ENCODE measurements around the gene POLE. TPM values are rescaled to one million over a fixed set of nuclear protein-coding genes. Genes with fewer than 3 reads are reported as not detected.

The POLE gene
- total and polyA plus RNA-seq, 2 of the 4 experiments (the other 2 are of a cell fraction) = 17.2 to 20.7 TPM

DNA sequence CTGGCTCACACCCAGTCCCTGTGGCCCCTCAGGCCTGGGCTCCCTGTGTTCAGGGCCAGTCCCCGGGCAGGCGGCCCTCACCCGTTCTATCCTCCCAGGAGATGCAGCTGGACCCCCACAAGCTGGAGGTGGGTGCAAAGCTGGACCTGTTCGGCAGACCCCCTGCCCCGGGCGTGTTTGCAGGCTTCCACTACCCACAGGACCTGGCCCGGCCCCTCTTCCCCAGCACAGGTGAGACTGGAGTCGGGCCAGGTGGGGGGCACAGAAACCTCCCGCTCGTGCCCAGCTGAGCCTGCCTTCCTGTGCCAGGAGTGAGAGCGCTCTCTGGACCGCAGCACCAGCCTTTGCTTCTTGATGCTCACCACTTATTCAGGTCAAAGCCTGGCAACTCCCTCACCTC lies 110.4 kb downstream of the POLE start:
- Histone ChIP-seq H2BK15ac (ENCODE audit: low read depth, low read length) (no peak overlapping the region), H4K91ac (ENCODE audit: insufficient read depth, low read depth, low read length) (no peak overlapping the region), H3K27ac (ENCODE audit: insufficient read depth, low read length) (no peak overlapping the region), H3K36me3 (ENCODE audit: control insufficient read depth, insufficient read depth, low read length) (peaks cover 37% of the 10 kb centered on the region), H3K4me1 (ENCODE audit: control insufficient read depth, insufficient read depth, low read length) (no peaks in the 10 kb centered on the region), H3K9me3 (ENCODE audit: control insufficient read depth, insufficient read depth, low read length) (no peaks in the 10 kb centered on the region), H2BK20ac (ENCODE audit: low read depth, low read length) (no peak overlapping the region), H4K20me1 (ENCODE audit: insufficient read depth, low read length) (no peaks in the 10 kb centered on the region; the same call in 1 of the 2 replicates), H3K23ac (ENCODE audit: low read depth, low read length) (no peak overlapping the region), H4K8ac (ENCODE audit: low read depth in 2 of 2, low read length in 2 of 2) (no peak overlapping the region), H3K4me3 (ENCODE audit: insufficient read depth, low read depth, low read length) (no peak overlapping the region), H2BK5ac (ENCODE audit: low read depth, low read length, poor library complexity, severe bottlenecking) (no peak overlapping the region), H3K18ac (ENCODE audit: low read depth, low read length) (no peak overlapping the region), H2AK9ac (replicated peaks; ENCODE audit: low read depth, low read length, poor library complexity) (peak overlapping the region; percentile 84), H2AK5ac (ENCODE audit: low read depth, low read length) (no peak overlapping the region), H3K79me1 (ENCODE audit: low read depth in 1 of 2, low read length in 2 of 2) (no peaks in the 10 kb centered on the region), H3K9me1 (ENCODE audit: insufficient read depth, low read length) (no peaks in the 10 kb centered on the region), H3K9ac (ENCODE audit: low read depth, low read length) (no peak overlapping the region), H3K4ac (ENCODE audit: low read depth, low read length) (no peak overlapping the region), H3K27me3 (ENCODE audit: control insufficient read depth, insufficient read depth, low read length) (no peaks in the 10 kb centered on the region), H2BK120ac (ENCODE audit: low read depth, low read length) (no peak overlapping the region), H3K14ac (replicated peaks; ENCODE audit: low read depth, low read length) (no peak overlapping the region), H3K4me2 (ENCODE audit: low read depth, low read length) (no peak overlapping the region), H2AFZ (replicated peaks; ENCODE audit: low read length, poor library complexity) (no peak overlapping the region), H3K56ac (ENCODE audit: extremely low read depth, insufficient read depth, low read length) (no peak overlapping the region), H4K5ac (ENCODE audit: low read depth, low read length) (no peak overlapping the region)
- DNase-seq (no peak), ATAC-seq (ENCODE audit: low read depth) (no peak)
- in situ Hi-C loops (cut with MboI; ENCODE audit: low sequenced_read_pairs) (no loop called here), dilution Hi-C loops (cut with HindIII; ENCODE audit: low sequenced_read_pairs, unreplicated experiment) (no loop called here), intact Hi-C loops (cut with micrococcal nuclease) (no loop called here)
- TF ChIP-seq RCOR1 (IDR thresholded peaks at IDR 0.05; ENCODE audit: insufficient replicate concordance, low read length) (no peak), CTCF (conservative IDR thresholded peaks at IDR 0.05; ENCODE audit: low read depth, low read length) (no peak), SMC3 (IDR thresholded peaks at IDR 0.05; ENCODE audit: low read depth, low read length) (no peak), RFX5 (IDR thresholded peaks at IDR 0.05; ENCODE audit: low read depth, low read length) (no peak)
- WGBS, 2 experiments (ENCODE audit: extremely low coverage in 2 of 2, insufficient read length in 1 of 2) = 97% methylated on average over 5 of the region's 12 CpGs; no CpG with 5 or more reads in 1 of the 2 experiments
- CTCF ChIA-PET = no interaction called here
- no TSS peak for BruUV-seq (replicated peaks)
- POLR2A ChIA-PET (ENCODE audit: unreplicated experiment) = no interaction called here

Data from IMR-90 (cell line).